AG20443 (cell line): Measurements from ENCODE around the gene B3GNT7.
"Not testable (repeated sequence)": the region's sequence is repeated elsewhere in the genome, so short reads cannot be mapped to it uniquely, and the experiment has no call there.

ENCODE experiments used
- DNase-seq: peaks from one replicate; pipeline ENCODE4 v3.0.0; 2012; ENCODE audit warnings: low spot score, mixed read lengths

B3GNT7 gene, protein sequence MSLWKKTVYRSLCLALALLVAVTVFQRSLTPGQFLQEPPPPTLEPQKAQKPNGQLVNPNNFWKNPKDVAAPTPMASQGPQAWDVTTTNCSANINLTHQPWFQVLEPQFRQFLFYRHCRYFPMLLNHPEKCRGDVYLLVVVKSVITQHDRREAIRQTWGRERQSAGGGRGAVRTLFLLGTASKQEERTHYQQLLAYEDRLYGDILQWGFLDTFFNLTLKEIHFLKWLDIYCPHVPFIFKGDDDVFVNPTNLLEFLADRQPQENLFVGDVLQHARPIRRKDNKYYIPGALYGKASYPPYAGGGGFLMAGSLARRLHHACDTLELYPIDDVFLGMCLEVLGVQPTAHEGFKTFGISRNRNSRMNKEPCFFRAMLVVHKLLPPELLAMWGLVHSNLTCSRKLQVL

DNA sequence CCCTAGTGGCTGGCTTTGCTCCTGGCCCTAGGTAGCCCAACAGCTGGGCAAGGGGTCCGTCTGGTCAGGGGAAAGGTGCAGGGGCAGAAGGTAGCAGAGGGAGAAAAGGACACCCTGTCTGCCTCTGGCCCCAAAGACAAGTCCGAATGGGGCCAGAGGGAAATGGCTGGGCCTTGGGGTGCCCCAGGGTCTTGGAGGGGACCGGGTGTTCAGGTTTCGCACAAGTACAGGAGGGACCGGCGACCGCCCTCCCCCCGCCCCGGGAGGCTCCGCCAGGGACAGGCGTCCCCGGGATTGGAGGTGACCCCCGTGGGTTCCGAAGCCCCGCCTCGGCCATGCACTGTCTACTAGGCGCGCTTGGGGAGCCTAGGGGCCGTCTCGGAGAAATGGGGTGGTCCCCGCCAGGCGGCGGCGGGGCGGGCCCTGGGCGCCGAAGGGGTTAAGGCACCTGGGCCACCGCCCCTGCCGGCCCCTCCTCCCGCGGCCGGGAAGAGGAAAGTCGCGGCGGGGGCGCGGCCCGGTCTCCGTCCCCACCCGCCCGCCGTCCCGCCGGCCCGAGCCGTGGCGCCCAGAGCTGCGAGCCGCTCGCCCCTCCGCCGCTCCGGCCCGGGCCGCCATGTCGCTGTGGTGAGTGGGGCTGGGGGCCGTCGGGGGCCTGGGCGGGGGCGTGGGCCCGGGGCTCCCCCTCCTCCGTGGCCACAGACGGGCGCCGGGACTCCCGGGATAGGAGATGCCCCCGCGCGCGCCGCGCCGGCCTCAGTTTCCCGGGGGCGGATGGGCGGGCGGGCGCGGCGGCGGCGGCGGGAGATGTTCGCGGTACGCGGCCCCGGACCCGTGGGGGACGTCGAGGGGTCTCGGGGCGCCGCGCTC is at the start of gene B3GNT7:
Gene B3GNT7 (plus strand): TSS at position 523 of the 870 bp plus-strand sequence. CDS start 94 bp downstream, at position 617.
- DNase-seq, result peak; percentile 41

DNA sequence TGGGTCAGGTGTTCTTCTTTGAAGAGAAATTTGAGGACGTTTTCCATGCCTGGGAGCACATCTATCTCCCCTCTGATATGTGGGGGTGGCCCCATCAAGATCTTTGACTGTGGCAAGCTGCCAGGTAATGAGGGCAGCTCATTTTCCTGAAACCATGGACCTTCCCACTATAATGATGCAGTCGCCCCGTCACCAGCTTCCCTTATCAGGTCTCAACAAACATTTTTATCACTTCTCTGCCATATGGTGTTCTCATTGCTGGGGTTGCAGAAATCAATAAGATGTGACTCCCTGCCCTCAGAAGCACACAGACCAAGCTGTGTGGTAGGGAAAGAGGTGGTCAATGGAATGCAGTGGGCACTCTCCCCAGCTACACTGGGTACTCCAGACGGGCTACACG is 48.4 kb upstream of the B3GNT7 start:
- no peak for DNase-seq

DNA sequence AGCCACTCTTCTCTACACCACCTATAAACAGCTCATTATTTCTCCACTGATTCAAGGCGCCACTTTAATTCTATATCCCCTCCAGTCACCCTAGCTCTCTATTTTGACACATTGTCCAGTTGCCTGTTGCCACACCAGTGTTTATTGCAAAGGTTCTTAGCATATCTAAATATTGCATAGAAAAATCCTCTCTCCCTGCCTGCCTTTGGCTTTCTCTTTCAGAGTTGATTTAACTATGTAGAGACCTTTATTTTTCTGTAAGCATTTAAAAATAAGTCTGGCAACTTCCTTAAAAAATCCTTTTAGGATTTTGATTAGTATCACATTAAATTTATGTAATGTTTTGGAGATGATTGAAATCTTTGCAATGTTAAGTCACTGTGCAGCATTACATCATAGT is 47.9 kb upstream of the B3GNT7 start:
- DNase-seq, result no peak

DNA sequence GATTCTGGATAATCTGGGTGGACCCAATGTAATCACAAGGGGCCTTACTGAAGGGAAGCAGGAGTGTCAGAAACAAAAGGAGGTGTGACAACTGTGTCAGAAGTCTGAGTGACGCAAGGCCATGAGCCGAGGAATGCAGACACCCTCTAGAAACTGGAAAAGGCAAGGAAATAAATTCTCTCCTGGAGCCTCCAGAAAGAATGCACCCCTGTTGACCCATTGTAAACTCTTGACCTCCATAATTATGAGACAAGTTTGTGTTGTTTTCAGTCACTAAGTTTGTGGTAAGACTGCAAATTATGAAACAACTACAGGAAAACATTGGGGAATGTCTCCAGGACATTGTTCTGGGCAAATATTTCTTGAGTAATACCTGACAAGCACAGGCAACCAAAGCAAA is 47.3 kb upstream of the B3GNT7 start:
- DNase-seq, result no peak

DNA sequence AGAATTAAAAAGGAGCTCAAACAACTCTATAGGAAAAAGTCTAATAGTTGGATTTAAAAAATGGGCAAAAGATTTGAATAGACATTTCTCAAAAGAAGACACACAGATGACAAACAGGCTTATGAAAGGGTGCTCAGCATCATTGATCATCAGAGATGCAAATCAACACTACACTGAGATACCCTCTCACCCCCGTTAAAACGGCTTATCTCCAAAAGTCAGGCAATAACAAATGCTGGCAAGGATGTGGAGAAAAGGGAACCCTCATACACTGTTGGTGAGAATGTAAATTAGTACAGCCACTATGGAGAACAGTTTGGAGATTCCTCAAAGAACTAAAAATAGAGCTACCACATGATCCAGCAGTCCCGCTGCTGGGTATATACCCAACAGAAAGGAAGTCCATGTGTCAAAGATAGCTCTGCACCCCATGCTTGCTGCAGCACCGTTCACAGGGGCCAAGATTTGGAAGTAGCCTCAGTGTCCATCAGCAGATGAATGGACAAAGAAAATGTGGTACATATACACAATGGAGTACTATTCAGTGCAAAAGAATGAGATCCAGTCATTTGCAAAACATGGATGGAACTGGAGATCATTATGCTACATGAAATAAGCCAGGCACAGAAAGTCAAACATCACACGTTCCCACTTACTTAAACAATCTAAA is 46.7 kb upstream of the B3GNT7 start:
- no peak for DNase-seq

DNA sequence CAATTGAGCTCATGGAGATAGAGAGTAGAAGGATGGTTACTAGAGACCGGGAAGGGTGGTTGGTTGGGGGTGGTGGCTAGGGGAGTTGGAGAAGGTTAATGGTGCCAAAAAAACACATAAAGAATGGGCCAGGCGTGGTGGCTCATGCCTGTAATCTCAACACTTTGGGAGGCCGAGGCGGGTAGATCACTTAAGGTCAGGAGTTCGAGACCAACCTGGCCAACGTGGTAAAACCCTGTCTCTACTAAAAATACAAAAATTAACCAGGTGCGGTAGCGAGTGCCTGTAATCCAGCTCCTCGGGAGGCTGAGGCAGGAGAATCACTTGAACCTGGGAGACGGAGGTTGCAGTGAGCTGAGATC is 46.2 kb upstream of the B3GNT7 start:
- not testable (repeated sequence) for DNase-seq

DNA sequence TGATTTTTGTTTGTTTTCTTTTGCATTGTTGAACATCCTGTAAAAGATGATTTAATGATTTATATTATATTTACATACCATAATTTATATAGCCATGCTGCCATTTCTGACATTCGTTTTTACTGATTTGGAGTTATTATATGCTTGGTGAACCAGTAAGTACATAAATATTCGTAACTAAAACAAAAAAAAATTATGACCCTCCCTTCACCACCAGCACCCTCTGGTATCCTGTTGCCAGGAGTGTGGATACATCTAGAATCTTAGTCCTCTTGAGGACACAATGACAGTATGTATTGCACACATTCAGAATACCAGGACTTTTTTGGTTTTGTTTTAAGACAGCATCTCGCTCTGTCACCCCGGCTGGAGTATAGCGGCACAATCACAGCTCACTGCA is 43.9 kb upstream of the B3GNT7 start:
- no peak for DNase-seq

DNA sequence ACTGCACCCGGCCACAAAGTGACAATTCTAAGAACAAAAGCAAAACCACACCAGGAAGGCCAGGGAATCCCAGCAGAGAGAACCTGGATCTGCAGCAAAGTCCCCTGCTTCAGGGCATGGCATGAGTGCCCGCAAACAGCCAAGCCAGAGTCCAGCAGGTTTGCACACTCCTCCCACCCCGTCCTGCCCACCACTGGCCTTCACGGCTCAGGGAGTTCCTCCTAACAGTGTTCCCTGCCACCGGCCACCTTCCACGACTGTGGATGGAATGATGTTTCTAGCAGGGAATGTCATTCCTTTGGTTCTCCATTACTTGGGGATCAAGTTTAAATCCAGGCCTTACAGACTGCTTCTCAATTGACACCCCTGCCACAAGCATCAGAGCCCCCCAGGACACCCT is 42.0 kb upstream of the B3GNT7 start:
- DNase-seq, result no peak

DNA sequence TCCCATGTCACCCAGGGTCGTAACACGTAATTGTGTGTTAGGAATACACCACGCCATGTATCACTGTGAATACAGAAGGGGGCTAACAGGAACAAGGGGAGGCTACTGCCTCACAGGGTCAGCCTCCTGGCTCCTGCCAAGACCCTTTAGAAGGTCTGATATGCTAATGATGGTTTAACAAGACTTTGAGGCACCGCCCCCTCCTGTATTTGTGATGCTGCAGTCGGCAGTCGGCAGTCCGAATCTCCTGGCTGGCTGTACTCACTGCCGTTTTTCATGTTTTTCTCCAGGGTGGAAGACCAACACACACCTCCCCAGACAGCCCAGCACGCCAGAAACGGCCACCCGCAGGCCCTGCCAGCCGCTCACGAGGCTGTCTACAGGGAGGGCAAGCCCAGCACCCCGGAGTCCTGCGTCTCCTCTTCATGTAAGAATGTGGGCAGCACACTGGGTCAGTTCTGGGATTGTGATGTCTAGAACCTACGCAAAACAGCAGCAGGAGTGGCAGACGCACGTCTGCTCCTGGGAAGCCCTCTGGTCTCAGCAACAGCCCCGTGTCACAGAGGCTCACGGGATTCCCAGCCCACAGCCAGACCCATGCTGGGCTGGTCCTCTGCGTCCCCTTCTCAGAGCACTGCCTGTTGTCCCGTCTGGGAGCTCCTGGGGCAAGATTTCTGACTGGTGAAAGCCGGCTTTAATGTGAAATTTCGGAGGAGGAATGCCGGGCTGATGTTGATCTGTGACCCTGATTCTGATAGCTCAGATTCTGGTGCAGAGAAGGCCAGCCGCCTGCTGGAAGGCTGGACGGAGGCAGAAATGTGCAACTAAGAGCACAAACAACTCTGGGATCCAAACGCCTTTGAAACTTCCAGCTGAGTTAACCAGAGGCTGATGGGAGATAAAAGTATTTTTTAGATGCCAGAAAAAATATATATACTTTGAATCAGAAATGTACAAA is 39.7 kb upstream of the B3GNT7 start:
- DNase-seq, result no peak

DNA sequence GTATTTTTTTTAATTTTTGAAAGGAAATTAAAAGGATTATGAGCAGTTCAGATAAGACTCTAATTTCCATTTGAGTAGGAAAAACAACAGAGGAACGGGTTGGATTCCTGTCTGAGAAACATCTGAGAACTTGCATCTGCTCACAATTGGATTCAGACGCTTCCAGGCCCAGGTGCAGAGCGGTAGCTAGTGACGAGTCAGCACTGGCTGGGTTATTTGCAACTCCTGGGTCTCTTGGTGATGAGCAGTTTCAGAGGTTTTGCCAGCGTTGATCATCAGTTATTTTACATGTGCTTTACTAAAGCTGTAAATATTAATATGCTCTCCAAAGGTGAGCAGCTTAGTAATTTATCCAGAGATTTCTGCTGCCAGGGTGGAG is 39.1 kb upstream of the B3GNT7 start:
- DNase-seq, result no peak

DNA sequence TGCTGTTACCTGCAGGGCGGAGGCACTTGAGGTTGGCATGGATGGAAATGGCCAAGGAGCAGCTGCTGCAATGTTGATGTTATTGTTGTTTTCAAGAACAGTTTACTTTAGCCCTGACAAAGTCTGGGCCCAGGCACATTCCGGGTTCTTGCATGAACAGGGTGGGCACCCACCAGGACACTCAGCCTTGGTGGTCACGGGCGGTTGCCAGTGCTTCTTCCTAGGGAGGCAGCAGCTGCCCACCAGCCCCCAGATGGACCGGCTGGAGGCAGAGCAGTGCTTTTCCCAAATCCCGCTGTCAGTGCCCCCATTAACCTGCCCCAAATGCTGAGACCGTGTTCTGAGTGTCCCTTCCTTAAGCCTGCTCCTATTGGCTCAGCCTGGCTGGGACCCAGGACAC is 38.5 kb upstream of the B3GNT7 start:
- no peak for DNase-seq

DNA sequence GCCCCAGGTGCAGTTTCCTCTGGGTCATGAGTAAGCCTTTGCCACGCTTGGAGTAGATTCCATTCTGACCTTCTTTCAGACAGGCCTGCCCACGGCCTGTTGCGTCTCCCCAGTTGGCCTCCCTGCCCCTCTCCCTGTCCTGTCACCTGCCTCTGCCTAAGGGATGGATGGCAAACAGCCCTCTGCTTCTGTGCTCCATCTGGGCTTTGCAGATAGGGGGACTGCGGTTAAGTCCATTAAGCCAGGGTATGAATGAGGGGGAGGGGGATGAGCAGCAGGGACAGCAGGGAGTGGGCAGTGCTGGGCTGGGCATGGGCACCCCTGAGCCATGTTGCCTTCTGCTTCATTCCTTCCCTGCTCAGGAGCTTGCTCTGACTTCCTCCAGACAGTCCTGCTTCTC is 37.6 kb upstream of the B3GNT7 start:
- DNase-seq, result no peak

DNA sequence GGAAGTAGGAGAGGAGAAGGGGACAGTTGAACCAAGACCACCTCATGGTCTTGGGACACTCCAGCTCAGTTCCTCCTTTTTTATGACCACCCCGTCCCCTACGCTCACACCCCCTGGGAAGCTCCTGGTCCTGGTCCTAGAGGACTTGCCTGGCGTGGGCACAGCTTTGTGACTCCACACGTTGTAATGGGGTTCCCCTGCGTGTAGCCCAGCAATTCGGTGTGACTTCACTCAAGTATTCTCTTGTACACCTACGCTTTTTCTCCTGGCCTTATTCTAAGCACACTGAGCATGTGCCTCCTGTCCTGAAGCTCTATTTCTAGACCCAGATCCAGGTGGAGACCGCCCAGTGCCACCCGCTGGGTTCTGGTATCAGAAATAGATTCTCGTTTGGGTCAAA is 36.1 kb upstream of the B3GNT7 start:
- no peak for DNase-seq

DNA sequence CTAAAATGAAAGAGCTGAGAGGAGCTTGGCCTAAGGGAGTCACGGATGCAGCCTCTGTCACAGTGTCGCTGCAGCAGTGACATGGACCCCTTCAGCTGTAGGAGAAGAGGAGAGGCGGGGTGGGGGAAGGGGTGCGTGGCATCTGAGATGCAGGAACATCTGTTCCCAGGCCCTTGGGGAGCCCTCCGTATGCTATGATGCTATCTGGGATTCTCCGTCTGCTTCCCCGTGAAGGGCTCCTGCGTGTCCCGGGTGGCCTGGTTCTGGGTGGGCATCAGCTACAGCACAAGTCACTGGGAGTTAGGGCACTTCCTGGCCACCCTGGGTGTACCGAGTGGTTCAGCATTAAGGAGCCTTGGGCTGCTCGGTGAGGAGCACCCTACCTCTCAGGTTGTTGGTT is 35.6 kb upstream of the B3GNT7 start:
- no peak for DNase-seq

DNA sequence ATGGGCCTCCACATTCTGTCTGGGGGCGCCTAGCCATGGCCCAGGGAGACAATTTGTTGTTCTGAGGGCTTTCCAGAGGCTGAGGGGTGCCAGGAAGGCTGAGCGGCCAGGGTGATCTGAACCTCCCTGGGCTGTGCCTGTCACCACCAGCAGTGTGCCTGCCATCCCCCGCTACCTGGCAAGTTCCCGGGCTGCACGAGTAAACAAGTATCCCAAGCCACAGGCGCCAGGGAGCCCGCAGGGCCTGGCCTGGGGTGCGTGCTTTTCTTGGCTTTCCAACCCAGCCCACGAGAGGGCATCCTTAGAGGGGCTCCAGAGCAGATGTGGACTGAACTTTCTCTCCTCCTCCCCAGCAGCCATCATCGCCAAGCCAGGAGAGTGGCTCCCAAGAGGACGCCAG is 35.1 kb upstream of the B3GNT7 start:
- no peak for DNase-seq

DNA sequence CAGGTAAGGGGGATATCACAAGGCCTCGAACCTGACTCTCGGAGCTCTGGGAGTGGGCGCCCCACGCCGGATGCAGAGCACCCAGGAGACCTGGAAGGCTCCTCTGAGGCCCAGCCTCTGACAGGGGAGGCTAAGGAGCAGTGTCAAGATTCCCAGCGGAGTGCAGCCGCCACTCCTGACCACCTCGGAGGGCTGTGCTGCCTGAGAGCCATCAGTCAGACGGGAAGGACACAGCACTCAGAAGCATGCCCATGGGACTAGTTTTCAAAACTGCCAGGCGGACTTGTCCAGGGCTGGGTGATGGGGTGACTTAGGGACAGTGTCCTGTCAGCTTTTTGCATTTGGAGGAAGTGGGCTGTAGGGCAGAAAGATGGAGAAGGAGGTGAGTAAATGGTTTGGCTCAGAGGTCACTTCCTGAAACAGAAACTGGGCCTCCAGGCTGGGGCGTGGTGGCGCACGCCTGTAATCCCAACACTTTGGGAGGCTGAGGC is 34.6 kb upstream of the B3GNT7 start:
- no peak for DNase-seq

DNA sequence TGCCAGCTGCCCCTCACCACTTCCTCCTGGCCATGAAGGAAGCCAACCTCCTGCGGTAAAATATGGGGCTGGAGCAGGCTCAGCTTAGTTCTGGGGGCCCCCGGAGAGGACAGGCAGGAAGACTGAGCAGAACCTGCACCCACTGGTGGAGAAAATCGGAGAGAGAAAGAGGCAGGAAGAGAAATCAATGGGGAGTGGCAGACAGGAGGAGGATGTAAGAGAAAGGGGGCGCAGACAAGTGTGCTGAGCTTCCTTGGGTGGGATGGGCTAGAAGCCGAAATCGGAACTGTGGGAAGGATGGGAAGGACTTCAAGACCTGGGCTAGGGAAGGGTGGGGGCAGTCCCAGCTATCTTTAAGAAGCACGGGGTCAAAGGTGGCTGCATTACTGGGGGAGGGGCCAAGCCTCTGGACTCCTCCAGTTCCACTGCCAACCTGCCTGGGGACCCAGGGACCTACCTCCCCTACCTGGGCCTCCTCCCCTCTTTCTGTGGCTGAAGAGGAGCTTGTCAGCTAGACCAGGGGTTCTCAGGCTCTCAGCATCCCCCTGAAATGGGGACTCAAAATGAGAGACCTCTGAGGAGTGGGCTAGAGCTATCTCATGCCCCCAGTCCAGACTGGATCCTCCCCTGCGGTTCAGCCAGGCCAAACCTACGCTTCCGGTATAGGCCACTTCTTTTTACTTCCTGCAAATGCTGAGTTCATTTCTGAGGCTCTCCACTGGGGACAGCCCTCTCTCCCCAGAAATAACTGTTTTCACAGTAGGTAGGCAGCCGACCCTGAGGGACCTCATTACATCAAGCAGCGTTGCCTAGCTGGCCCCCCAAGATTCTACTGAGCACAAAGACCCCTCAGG is 33.6 kb upstream of the B3GNT7 start:
- DNase-seq, result no peak

DNA sequence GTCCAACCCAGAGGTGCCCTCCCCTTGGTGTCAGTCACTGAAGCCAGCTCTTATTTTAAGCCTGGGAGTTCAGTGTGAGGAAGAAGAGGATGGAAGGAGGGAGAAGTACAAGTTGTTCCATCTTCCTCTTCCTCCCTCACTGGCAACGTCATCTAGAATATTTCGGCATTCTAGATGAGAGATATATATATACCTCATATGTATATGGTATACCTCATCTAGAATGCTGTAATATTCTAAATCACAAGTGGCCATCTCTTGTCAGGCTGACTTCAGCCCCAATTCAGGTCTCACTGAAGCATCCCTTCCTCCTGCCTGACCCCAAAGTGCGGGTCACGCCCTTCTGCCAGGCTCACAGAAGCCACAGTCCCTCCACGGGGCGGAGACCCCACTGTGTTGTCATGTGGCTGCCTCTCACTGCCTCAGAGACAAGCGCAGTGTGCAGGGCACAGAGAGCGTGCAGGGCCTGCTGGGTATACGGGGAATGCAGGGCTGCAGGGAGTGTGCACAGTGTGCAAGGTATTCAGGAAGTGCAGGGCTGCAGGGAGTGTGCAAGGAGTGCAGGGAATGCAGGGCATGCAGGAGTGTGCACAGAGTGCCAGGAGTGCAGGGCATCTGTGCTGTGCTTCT is 32.8 kb upstream of the B3GNT7 start:
- no peak for DNase-seq

DNA sequence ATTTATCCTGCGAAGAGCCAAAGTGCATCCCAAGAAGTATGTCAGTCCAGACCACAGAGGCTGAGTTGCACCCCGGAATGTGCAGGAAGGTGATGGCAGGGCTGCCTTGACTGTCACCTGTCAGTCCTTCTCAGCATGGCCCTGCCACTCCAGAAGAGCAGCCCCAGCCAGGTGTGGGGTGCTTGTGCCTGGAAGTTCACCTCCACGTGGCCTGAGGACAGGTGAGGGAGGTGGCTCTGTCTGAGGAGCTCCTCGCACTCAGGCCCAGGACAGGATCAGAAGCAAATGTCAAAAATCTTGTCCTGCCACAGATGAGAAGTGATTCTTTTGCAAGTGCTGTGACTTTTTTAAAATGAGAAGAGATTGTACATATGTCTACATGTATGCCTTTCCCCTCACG is 31.4 kb upstream of the B3GNT7 start:
- no peak for DNase-seq
